Activated T-helper 1 cell treated with anti-CD3 and anti-CD28 coated beads, Interleukin-12 subunit alpha, Interleukin-12 subunit beta, Interleukin-2, Interleukin-4 antibody, amounts not matched to agents 30 ng/mL and 10 ng/mL and 1 ng/mL, durations not matched to agents 14 hours and 24 hours and 36 hours (primary cell): ENCODE data around the gene GNB1L. TPM values are rescaled to one million over a fixed set of nuclear protein-coding genes. Genes with fewer than 3 reads are reported as not detected.

ENCODE experiments used
- DNase-seq: peaks from one replicate; pipeline ENCODE4 v3.0.0; 2021; ENCODE audit warnings: low spot score
- H3K27ac Mint-ChIP-seq: one replicate; pipeline ENCODE4 v1.8.0; 2021; ENCODE audit warnings: mild to moderate bottlenecking, mixed read lengths
- H3K27me3 Mint-ChIP-seq: one replicate; pipeline ENCODE4 v1.8.0; 2022; ENCODE audit warnings: mild to moderate bottlenecking, moderate library complexity, mixed read lengths; ENCODE audit not compliant: insufficient read depth
- H3K36me3 Mint-ChIP-seq: one replicate; pipeline ENCODE4 v1.8.0; 2021; ENCODE audit warnings: low read depth, mixed read lengths
- H3K4me1 Mint-ChIP-seq: one replicate; pipeline ENCODE4 v1.8.0; 2021; ENCODE audit warnings: low read depth, mixed read lengths
- H3K4me3 Mint-ChIP-seq: one replicate; pipeline ENCODE4 v1.8.0; 2021; ENCODE audit warnings: mild to moderate bottlenecking, moderate library complexity, mixed read lengths
- H3K9me3 Mint-ChIP-seq: one replicate; pipeline ENCODE4 v1.8.0; 2021; ENCODE audit warnings: mixed read lengths
- intact Hi-C: fragments of 100-400 bp; cut with micrococcal nuclease; formaldehyde crosslinking; loops from one replicate; pipeline ENCODE4 v1.15.1; 2024
- total RNA-seq: library from RNA; stranded (reverse); gene quantifications from 2 replicates; pipeline ENCODE4 v1.2.3, GENCODE V29; 2022

Gene GNB1L
- total RNA-seq, 1 donor from 2014 or later, result 21.5 TPM

DNA sequence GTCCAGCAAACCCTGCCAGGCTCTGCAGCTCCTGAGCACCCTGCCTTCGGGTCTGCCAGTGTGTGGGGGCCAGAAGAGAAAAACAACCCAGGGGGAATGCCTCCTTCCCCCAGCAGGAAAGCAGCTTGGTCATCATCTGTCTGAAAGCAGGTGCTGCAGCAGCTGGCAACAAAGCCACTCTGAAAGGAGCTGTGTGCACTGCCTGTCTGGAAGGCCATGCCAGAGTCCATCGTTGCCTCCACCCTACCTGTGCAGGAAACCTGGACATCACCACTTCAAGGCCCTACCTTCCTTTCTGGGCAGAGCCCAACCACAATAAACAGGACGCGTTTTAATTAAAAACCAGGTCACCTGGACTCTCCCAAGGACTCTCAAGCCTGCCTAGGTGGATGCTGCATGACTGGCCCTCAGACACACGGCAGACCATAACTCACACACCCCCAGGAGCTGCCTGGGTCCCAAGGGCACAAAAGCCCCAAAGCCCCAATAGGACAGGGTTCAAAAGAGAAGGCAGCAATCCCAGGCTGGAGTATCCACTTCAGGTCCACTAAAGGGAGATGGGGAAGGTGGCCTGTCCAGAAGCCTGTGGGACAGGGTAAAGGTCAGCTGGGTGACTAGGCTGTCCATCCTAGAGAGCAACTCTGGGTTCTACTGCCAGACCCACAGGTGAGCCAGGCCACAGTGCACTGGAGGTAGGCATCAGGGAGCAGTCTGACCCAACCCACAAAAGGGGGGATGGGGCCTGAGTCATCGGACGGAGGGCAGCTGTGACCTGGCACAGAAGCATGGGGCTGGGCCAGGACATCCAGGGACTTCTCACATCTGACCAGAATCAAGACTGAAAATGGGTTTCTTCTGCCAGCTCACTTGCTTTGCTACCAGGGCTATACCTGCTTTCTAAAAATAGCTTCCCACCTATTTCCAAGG, 6.1 kb downstream of the GNB1L start:
- H3K36me3 Mint-ChIP-seq, result peaks cover 16% of the 10 kb centered on the region
- H3K9me3 Mint-ChIP-seq, result no peaks in the 10 kb centered on the region
- no peak overlapping the region for H3K27ac Mint-ChIP-seq
- peaks cover 22% of the 10 kb centered on the region for H3K4me1 Mint-ChIP-seq
- H3K4me3 Mint-ChIP-seq, result no peak overlapping the region
- H3K27me3 Mint-ChIP-seq, result no peaks in the 10 kb centered on the region
- DNase-seq, result no peak
- intact Hi-C loops, result no loop called here

DNA sequence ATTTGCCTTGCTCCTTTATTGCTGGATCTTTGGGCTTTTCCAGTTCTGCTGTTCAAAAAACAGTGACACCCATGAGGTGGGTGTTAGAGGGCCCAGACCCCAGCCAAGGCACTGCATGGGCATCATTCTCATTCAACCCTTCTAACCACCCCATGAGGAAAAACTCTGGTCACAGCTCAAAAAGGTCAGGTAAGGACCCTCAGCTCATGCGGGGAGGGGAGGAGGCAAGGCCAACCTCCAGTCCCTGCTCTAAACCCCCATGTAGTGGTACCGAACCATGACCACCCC, 7.4 kb downstream of the GNB1L start:
- no peak for DNase-seq
- Mint-ChIP-seq H3K27me3 (no peaks in the 10 kb centered on the region), H3K4me1 (peaks cover 10% of the 10 kb centered on the region), H3K9me3 (no peaks in the 10 kb centered on the region), H3K4me3 (no peak overlapping the region), H3K36me3 (peaks cover 14% of the 10 kb centered on the region), H3K27ac (no peak overlapping the region)
- intact Hi-C loops, result no loop called here

DNA sequence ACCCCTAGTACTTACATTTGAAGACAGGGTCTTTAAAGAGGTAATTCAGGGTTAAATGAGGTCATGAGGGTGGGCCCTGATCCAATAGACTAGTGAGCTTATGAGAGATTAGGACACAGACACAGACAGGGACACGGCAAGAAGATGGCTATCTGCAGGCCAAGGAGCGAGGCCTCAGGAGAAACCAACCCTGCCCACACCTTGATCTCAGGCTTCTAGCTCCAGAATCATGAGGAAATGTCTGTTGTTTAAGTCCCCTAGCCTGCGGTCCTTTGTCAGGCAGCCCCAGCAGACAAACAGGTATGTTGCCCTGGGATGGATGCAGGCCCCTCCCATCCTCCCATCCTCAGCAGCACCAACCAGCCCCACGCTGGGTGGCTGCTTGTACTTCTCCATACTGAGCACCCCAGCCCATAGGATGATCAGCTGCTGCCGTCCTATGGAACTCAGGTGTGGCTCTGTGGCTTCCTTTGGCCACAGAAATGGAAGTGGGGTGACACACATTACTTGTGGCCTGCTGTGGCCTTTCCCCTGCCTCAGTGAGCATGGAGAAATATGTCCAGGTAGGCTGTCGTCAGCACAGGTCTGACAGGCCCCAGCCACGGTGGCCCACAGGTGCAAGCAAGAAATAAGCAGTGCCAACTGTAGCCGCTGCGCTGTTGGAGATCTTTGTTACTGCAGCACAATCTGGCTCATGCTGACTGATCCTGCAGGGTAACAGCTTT, 7.9 kb downstream of the GNB1L start:
- Mint-ChIP-seq H3K27ac (no peak overlapping the region), H3K27me3 (no peaks in the 10 kb centered on the region), H3K4me3 (no peak overlapping the region), H3K36me3 (peaks cover 11% of the 10 kb centered on the region), H3K9me3 (no peaks in the 10 kb centered on the region), H3K4me1 (peaks cover 6% of the 10 kb centered on the region)
- intact Hi-C loops, result no loop called here
- no peak for DNase-seq

DNA sequence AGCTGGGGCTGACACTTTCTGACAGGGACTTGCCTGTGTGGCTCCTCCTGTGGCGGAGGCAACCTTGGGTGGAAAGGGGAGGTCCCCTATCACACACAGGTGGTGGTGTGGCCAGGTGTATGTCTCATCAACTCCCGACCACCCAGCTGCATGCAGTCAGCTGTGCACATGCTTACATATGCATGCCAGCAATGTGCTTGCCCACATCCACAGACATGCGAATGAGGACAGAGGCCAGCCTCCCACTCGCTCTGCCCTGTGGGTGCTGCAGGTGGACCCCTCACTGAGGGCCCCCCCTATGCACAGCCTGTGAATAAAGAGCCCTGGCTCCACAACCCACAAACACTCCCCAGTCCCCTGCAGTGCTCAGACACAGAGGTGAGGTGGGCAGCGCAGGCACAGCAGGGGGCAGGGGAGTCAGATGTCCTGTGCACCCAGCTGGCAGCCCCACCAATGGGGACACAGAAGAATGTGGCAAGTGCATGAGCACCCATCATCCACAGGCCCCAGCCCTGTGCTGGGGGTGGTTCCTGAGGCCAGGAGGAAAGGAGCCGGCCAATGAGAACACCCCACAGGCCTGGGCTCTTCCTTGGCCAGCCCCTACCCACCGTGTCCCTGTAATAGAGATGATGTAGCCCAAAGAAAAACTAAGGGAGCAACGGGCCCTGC, 9.5 kb downstream of the GNB1L start:
- Mint-ChIP-seq H3K4me3 (no peak overlapping the region), H3K27me3 (no peaks in the 10 kb centered on the region), H3K9me3 (no peaks in the 10 kb centered on the region), H3K4me1 (peaks cover 6% of the 10 kb centered on the region), H3K27ac (no peak overlapping the region), H3K36me3 (peaks cover 9% of the 10 kb centered on the region)
- intact Hi-C loops, result no loop called here
- no peak for DNase-seq

DNA sequence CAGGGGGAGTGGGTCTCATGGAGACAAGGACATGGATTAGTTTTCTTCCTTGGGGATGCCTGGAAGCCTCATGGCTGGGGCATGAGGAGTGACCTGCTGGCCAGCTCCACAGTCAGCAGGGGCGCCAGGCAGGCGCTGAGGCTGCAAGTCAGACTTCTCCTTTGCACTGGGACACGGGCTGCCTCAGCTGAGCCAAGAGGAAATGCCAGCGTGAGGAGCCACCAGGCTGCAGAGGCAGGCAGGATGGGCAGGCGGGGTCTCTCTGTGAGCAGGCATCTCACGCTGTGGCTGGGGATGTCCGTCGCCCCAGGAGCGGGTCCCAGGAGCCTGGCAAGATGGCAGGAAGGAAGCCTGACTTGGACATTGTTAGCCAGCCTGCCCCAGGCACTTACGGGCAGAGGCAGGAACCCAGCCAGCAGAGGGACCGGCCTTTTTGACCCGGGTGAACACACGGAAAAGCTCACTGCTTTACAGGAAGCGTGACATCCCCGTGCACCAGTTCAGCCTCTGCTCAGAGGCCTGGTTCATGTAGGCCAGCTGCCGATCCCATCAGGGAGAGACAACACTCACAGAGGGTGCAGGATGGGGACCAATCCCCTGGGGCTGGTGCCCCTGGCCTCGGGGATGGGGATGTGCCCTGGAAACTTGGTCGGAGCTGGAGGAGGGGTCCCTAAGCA, 10.2 kb downstream of the GNB1L start:
- Mint-ChIP-seq H3K27me3 (no peaks in the 10 kb centered on the region), H3K27ac (no peak overlapping the region), H3K9me3 (no peaks in the 10 kb centered on the region), H3K4me1 (peaks cover 6% of the 10 kb centered on the region), H3K4me3 (no peak overlapping the region), H3K36me3 (peaks cover 6% of the 10 kb centered on the region)
- no peak for DNase-seq
- intact Hi-C loops, result no loop called here

DNA sequence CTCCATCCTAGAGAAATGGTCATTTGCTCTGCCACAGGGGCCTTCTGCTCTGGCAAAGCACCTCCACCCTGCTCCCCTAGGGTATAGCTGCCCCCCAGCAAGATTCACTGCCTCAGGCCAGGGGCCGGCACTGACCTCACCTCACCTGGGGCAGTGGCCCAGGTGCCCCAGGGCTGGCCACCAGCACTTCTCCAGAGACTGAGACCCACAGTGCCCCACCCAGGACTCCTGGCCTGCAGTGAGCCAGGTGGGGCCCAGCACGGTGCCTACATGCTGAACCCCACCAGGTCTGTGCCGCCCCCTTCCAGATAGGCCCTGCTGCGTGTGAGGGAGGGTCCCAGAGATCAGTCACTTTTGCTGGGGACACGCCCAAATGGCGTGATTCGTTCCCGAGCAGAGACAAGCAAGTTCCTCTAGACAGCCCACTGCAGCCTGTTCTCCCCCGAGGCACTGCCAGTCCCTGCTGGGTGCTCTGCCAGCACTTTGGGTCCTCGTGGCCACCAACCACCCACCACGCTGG, 10.8 kb downstream of the GNB1L start:
- DNase-seq, result no peak
- Mint-ChIP-seq H3K27me3 (no peaks in the 10 kb centered on the region), H3K36me3 (peaks cover 6% of the 10 kb centered on the region), H3K4me3 (no peak overlapping the region), H3K4me1 (peaks cover 6% of the 10 kb centered on the region), H3K27ac (no peak overlapping the region), H3K9me3 (no peaks in the 10 kb centered on the region)
- intact Hi-C loops, result no loop called here

DNA sequence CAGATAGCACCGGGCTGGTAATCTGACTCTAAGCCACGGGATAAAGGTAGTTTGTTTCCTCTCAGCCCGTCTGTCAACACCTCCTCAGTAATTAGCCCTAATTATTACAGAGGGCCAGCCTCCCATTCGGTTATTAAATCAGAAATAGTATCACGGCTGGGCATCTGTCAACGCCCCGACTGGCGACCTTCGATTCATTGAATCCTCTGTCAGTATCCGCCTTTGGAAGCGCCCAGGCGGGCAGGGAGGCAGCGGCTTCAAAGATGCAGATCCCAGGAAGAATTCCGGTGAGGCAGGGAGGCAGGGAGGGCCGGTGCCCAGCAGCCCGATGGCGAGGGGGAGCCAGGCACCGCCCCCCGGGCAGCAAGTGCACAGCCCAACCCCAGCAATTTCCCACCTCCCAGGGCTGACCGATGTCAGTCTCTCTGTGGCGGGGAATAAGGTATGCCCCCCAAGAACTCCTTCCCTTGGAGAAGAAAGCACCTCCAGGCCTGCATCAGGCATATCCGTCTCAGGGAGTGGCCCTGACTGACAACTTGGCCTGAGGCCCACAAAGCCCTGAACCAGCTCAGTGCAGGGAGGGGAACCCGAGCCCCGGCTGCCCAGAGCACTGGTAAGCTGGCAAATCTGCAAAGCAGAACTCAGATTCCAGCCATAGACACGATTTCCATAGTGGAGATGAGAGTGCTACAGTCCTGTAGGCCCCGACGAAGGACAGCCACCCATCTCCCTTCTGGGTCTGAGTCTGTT, 11.4 kb downstream of the GNB1L start:
- Mint-ChIP-seq H3K9me3 (no peaks in the 10 kb centered on the region), H3K36me3 (peaks cover 6% of the 10 kb centered on the region), H3K27me3 (no peaks in the 10 kb centered on the region), H3K4me3 (no peak overlapping the region), H3K27ac (no peak overlapping the region), H3K4me1 (peaks cover 6% of the 10 kb centered on the region)
- intact Hi-C loops, result no loop called here
- no peak for DNase-seq

DNA sequence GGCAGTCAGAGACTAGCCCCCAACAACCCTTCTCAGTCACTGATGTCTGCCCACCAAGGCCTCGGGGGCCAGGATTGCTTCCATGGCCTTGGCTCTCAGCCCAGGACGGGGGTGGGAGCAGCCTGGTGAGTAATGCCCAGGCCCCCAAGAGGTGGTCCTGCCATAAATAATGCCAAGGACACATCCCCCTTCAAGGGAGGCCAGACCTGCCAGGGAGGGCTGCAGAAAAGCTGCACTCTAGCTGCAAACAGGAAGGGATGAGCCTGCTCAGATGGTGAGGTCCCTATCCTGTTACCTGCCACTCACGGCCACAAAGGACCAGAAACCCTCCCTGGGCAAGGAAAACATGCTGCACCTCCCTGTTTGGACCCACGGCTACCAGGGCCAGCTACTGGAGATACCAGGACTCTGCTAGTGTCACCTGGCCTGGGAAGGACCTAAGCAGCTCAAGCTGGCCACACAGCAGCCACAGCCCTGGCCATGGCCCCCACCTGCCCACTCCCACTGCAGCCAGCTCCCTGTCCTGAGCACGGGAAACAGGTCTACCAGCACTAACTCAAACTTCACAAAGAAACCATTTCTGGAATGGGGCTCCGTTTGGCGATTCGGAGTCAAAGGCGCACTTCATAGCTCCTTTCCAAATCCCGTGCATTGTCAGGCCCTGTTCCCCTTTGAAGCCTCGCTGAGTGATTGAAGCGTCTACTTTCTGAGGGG, 12.1 kb downstream of the GNB1L start:
- H3K9me3 Mint-ChIP-seq, result no peaks in the 10 kb centered on the region
- no peak overlapping the region for H3K27ac Mint-ChIP-seq
- H3K4me1 Mint-ChIP-seq, result peaks cover 6% of the 10 kb centered on the region
- intact Hi-C loops, result no loop called here
- no peaks in the 10 kb centered on the region for H3K27me3 Mint-ChIP-seq
- peaks cover 6% of the 10 kb centered on the region for H3K36me3 Mint-ChIP-seq
- H3K4me3 Mint-ChIP-seq, result no peak overlapping the region
- DNase-seq, result no peak

DNA sequence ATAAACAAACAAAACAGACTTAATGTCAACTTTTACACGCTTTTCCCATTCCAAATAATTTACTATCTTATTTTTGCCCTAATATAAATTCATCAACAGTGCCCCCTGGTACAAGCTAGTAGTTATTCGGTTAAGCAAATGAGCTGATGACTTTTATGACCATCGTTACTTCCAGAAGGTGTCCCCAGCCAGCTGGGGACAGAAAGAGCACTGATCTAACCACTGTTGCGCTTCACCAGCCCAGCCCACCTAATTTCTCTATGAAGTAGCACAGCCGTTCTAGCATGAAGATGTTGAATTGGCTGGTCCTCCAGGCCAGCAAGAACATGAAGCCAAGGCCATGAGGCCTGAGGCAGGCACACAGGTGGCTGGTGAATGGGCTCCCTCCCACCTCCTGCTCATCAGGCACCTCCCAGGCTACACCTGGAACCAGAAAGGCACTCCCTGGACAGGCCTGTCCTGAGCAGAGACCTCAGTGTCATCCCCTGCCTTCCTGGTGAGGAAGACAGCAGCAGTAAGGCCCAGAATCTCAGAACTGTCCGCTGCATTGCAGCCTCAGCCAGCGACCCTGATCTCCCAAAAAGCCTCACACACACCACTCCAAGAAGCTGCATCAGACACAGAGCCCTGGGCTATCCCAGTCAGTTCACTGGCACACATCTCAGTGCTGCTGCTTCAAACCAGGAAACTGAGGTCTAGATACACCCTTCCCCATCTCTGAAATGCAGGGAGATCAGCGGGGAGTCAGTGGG, 12.9 kb downstream of the GNB1L start:
- H3K4me1 Mint-ChIP-seq, result peaks cover 6% of the 10 kb centered on the region
- intact Hi-C loops, result no loop called here
- H3K36me3 Mint-ChIP-seq, result peaks cover 6% of the 10 kb centered on the region
- no peak overlapping the region for H3K27ac Mint-ChIP-seq
- H3K27me3 Mint-ChIP-seq, result no peaks in the 10 kb centered on the region
- no peaks in the 10 kb centered on the region for H3K9me3 Mint-ChIP-seq
- H3K4me3 Mint-ChIP-seq, result no peak overlapping the region
- no peak for DNase-seq

DNA sequence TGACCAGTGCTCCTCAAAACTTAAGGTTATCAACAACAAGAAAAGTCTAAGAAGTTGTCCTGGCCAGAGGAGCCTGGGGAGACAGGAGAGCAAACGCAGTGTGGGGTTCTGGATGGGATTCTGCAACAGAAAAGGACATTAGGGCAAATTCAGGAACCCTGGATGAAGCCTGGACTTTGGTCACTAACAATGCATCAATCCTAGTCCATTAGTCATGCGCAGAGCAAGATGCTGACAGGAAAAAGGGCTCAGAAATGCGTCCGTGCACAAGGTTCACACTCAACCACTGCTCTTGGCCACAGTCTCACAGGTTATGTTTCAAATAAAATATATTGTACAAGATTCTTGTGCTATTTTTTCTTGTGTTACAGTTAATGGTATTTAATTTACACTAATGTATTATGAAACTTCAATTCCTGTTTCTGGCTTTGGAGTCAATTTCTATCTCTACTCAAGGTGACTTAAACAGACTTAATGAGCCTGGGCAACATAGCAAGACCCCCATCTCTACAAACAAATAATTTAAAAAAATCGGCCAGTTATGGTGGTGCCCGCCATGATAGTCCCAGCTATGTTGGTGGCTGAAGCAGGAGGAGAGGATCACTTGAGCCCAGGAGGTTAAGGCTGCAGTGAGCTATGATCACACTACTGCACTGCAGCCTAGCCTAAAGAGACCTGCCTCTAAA, 13.6 kb downstream of the GNB1L start:
- no peak for DNase-seq
- Mint-ChIP-seq H3K27ac (no peak overlapping the region), H3K9me3 (no peaks in the 10 kb centered on the region), H3K4me3 (no peak overlapping the region), H3K36me3 (peaks cover 5% of the 10 kb centered on the region), H3K27me3 (no peaks in the 10 kb centered on the region), H3K4me1 (peaks cover 6% of the 10 kb centered on the region)
- intact Hi-C loops, result no loop called here

DNA sequence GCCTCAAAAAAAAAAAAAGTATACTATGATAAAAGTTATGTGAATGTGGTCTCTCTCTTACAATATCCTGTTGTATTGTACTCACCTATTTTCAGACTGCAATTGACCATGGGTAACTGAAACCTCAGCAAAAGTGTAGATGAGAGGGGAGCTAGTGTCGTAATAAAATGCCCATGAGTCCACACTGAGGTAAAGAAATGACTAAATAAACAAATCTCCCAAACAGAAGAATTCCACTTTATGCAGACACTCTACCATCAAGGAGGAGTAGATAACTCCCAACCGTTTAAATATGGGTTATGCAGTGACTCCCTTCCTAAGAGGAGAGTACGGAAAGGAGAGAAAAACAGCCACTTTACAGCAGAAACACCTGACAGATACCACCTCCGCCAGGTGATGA, 14.6 kb downstream of the GNB1L start:
- no peak overlapping the region for H3K4me3 Mint-ChIP-seq
- no peak overlapping the region for H3K27ac Mint-ChIP-seq
- DNase-seq, result no peak
- H3K4me1 Mint-ChIP-seq, result peaks cover 6% of the 10 kb centered on the region
- intact Hi-C loops, result no loop called here
- H3K9me3 Mint-ChIP-seq, result no peaks in the 10 kb centered on the region
- H3K36me3 Mint-ChIP-seq, result peaks cover 1% of the 10 kb centered on the region
- no peaks in the 10 kb centered on the region for H3K27me3 Mint-ChIP-seq
